HuH-7.5 (cell line): Measurements from ENCODE around the gene NES.

Experiments
- DNase-seq: peaks from one replicate; pipeline ENCODE4 v3.0.0; 2011; ENCODE audit warnings: low spot score

Gene NES

DNA sequence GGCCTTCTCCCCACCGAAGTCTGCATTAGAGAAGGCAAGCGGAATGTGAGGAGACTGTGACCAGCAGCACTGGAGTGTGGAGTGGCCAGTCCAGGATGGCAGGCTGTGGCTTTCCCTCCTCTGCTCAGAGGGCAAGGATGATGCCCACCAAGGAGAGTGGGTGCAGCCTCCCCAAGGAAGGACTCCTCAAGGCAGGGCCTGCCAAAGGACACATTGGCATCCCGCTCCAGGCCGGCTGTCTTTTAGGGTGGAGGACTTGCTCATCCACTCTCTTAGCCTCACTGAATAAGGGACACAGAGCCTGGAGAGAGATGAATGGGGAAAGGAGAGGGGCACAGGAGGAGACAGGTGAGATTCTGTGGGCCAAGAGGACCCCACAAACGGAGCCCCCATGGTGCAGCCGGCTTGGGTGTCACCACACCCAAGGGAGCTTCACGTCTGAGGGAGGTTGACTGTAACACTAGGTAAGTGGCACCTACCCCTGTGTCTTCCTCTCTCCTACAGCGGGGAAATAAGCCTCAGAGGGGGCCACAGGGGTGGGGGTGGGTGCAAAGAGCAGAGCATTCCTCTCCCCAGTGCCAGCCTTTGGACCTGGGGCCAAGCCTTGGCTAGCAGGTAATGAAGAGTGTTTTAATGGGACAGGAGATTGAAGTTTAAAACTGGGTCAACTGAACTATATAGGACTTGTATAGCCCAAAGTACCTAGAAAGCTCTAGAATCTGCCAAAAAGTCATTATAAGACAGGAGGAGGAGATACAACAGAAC is 4.2 kb upstream of the NES start:
- no peak for DNase-seq

DNA sequence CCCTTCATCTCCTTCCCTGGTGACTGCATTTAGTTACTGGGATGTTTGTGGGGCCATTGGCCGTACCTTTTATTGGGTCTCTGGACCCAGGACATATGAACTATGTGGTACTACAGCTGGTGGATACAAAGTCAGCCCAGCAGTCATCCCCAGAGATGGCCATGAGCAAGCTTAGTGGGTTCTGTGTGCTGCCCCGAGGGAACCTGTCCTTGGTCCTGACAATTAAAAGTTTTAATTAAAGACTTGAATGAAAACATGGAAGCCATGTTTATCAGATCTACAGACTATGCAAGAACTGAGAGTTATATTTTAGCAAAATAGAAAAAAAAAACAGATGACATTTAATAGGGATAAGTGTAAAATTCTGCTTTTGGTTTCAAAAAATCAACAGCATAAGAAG is 2.8 kb upstream of the NES start:
- no peak for DNase-seq

DNA sequence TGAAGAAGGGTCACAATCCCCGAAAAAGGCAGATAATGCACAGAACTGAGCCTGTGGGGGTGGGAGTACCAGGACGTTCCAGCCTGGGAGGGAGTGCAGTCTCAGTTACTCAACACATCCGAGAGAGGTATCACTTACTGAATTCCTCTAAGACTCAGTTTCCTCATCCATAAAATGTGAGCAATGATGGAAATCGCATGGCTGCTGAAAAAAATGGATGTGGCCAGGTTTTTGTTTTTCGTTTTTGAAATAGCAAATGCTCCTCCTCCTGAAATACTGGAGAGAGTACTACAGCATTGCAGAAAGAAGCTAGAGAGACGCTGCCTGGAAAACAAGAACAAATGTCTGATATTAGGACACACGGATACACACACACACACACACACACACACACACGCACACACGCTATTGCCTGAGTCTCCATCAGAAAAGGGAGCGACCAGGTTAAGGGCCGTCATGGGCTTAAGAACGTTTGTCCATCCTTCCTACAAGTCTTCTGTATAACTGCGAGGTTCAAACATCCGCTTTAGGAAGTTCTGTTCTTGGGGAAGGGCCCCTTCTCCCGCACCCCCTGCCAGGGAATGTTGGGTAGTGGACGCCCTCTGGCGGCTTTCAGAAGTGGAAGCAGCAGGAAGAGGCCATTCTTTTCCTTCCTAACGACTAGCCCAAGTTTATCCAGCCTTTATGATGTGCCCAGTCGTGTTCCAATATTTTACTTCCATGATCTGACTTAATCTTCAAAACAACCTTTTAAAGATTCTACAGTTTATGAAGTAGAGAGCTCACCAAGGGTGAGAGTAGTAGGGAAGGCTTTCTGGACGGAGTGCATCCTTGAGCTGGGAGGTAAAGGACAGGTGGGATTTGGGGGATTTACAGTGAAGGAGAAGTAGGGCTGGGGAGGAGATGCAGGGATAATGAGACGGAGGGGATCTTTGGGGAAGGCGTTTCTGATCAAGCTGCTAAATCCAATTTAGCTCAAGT is 699 bp upstream of the NES start:
- no peak for DNase-seq

DNA sequence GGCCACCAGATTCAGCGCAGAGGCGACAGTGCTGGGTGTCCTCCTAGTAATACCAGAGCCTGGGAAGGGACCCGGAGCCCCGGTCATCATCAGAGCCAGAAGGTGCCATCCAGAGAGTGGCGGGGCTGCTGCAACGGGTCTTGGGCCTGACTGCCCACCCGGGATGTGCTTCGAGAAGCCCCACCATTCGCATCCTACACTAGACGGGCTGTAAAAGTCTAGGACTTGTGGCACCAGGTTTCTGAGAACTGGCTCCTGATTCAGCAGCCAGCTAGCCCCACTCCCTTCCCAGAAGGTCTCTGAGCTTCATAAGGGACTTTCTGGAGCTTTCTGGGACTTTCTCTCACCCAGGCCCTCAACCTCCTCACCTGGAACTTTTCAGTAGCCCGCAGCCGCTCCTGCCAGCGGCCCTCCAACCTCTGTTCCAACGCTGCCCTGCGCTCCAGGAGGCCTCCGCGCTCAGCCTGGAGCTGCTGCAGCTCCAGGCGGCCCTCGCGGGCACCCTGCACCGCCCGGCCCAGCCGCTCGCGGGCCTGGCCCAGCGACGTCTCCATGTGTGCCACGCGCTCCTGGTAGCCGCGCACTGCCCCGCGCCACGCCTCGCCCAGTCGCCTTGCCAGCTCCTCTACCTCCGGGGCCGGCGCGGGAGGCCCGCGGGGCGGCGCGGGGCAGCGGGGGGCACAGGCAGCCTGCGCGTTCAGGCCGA is 940 bp downstream of the NES start:
- no peak for DNase-seq

DNA sequence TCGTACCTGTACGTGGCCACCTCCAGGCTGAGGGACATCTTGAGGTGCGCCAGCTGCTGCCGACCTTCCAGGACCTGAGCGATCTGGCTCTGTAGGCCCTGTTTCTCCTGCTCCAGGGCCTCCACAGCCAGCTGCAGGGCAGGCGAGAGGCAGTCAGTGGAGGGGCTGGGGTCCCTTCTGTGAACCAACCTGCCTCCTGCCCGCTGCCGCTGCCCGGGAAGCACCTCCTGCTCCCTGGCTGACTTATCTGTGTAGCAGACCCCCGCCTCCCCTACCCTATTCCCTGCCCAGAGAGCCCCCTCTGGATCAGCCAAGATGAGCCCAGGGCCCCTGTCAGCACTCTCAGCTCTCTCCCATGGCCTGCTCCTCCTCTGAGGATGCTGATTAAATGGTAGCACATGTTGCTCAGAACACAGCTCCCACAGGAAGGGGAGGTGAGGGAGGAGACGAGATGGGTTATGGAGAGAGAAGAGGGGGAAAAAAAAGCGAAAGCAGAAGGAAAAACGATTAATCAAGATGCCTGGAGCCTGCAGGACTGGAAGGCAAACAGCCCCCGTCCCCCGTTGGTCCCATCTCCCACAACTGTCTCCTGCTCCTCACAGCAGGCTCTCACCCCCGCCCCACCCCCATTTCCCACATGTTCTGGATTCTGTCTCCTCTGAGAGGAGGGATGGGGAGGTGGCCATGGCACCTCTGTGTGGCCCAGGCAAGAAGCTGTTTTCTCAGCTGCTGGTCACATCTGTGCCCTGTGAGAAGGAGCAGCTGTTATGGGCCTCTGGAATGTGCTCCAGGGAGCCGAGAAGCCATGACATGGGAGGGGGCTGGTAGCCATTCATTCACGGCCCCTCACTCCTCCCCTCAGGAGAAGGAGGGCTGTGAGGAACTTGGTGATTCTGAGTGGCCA is 1.7 kb downstream of the NES start:
- DNase-seq: no peak

DNA sequence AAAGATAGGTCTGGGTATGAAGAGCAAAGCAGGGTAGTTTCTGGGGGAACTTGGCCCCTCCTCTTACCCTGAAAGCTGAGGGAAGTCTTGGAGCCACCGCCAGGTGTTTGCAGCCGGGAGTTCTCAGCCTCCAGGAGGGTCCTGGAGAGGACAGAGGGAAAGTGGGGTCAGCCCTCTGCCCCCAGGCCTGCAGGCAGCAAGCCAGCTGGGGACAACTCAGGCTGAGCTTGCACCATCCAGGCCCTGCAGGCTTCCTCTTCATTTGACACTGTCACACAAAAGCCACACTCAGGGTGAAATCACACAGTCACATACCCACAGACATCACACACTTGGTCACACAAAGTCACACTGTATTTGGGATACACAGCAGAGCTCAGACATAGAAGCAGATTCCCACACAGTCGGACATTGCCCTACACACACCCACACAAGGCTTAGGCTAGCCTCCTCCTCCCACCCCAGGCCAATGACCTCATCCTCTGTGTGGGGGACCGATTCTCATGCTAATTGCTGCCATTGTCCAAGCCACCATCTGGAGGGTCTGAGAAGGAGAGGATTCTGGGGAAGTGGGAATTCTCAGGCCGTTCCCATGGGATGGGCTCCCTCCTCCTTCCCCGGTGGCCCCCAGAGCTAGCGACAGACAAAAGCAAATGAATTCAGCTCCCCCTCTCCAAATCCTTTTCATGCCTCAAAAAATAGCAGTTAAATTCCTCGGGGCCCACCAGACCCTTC is 3.7 kb downstream of the NES start:
- no peak for DNase-seq

DNA sequence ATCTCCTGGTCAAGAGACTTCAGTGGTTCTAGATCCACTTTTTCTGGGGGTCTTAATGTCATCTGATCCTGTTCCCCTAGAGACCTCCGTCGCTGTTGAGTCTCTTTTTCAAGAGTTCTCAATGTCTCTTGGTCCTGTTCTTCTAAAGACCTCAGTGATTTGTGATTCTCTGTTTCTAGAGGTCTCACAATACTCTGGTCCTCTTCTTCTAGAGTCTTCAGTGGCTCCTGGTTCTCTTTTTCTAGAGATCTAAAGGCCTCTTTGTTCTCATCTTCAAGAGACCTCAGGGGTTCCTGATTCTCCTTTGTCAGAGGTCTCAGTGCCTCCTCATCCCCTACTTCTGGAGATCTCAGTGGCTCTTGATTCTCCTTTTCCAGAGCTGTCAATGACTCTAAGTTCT is 5.4 kb downstream of the NES start:
- no peak for DNase-seq

DNA sequence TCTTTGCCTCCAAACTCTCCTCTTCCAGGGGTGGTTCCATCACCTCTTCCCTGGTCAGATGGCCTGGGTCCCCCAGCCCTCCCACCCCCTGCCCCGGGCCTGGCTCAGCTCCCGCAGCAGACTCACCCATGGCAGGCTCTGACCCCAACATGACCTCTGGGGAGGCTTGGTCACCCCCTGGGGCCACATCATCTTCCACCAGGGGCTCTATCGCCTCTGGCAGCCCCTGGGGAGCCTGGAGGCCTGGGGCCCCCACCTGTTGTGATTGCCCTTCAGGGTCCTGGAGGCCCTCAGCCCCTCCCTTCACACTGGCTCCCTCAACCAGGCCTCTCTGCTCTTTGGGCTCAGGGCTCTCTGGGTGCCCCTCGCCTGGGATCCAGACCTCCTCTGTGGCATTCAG is 6.4 kb downstream of the NES start:
- no peak for DNase-seq

DNA sequence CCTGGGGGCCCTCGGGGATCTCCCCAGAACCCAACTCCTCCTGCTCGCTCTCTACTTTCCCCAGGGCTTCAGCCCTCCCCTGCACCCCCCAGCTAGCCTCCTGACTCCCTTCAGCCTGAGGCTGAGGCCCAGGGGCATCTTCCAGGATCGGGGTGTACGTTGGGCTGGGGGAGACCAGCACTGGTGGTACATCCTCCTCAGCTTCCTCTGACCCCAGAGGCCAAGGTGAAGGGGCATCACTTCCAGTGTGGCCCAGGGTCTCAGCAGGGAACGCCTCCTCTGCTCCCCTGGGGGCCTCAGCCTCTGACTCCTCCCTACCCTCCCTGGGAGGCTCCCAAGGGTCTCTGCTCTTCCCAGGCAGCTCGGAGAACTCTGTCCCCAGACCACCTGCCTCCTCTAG is 6.8 kb downstream of the NES start:
- DNase-seq: no peak

DNA sequence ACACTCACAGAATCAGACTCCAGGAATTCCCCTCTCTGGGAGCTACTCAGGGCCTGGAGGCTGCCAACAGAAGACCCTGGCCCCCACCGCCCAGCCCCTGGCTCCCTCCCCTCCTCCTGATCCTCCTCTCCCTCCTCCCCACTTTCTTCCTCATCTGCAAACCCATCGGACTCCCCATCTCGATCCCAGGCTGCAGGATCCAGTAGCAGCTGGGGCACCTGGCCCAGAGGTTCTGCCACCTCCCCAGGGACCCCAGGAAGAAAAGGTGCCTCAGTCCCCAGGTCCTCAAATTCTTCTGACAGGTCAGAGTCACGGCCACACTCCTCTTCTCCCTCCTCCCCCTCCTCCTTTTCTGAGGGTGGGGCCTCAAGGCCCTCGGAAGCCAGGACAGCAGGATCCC is 7.4 kb downstream of the NES start:
- no peak for DNase-seq

DNA sequence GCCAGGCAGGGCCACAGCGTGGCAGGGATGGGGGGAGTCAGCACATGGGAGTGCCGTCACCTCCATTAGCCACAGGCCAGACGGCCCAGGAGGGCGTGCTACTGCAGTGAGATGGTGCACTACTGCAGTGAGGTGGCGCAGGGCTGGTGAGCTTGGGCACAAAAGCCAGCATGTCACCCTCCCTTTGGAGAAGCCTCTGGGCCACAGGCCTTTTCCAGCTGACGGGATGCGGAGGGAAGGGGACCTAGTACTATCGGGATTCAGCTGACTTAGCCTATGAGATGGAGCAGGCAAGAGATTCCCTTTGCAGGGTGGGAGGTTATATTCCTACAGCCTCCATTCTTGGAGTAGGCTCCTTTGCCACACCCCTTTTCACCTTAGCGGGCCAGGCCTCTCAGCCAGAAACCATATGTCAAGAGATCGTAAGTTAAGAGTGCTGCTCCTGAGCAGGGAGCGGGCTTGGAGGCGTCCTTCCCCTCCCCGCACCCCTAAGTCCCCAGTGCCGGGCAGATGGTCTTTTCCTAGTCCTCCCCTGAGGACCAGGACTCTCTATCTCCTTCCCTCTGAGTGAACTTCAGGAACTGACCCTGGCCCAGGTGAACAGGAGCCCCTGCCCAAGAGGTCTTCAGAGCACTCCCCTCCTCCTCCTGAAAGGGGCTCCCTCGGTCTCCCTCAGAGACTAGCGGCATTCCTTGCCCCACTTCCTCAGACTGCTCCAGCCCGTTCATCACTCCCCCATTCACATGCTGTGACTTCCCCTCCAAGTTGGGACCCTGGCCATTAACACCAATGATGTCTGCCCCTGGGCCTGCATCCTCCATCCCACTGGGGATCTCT is 8.2 kb downstream of the NES start:
- DNase-seq: no peak

DNA sequence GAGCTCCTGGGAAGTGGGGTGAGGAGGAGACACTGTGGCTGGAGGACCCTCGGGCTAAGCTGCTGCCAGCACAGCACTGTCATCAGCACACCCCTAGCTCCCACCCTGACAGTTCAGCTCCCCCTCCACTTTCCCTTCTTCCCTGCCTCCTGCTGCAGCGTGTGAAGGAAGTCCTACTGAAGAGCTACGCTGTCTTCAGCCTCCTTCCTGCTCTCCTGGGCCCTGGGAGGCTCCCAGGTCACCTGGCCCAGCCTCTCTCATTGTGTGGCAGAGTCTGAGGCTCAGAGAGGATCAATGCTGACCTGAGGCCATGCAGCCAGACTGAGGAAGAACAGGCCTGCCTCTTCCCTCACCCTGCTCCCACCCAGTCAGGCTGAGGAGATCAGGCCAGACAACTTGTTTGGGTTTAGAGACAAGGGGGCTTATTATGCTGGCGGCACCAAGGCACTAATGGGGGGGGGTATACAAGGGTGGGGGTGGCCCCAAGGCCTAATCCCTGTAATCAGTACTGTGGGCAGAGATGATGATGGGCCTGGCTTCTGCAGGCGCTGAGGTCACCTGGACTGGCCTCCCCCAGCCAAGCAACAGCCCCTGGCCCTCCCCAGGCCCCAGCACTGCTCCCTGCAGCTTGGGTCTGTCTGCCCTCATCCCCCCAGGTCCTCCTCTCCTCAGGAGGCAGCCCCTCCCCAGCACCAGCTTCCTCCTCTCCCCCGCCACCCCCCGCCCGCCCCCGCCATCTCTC is 9.1 kb downstream of the NES start:
- DNase-seq: no peak

DNA sequence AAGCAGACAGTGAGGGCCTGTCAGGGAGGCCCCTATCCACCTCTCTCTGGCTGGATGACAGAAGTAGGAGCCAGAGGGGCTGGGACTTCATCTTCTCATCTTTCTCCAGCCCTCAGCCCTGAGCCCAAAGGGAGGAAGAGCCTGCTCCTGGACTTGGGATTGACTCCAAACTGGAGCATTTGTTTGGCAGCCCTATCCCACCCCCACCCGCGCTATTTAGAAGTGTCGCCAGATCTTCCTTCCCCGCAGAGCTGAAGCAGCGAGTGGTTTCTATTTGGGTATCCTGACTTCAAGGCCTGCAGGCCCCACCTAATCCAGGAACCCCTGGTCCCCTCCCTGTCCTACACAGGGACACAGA is 9.6 kb downstream of the NES start:
- no peak for DNase-seq

DNA sequence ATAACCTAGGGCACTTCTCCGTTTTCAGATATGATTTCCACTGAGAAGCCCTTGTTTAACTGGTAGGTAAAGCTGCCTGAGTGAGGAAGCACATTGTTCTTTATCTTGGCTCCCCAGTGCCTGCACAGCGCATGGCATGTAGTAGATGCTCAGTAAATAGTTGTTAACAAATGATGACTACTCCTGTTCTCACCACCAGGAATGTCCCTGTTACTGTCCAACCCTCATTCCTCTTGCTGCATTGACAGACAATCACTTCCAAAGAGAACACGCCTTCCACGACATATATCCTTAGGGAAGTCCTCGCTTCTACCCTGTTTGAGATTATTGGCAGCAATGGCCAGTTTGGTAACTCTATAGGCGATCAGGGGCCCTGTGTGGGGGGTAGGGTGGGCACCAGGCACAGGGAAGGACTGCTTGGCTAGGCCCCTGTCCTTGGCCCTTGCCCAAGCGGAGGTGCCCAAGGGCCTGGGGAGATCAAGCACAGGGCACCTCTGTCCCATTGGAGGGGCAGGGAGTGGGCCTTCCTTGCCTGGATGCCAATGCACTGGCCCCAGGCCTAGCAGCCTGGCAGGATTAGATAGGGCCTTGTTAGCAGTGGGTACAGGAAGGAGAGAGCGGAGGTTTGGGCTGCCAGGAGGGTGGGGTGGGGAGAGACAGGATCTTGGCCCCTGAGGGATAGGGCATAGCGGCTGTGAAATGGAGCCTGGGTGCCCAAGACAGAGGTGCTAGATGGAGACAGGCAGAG is 10.2 kb downstream of the NES start:
- no peak for DNase-seq

DNA sequence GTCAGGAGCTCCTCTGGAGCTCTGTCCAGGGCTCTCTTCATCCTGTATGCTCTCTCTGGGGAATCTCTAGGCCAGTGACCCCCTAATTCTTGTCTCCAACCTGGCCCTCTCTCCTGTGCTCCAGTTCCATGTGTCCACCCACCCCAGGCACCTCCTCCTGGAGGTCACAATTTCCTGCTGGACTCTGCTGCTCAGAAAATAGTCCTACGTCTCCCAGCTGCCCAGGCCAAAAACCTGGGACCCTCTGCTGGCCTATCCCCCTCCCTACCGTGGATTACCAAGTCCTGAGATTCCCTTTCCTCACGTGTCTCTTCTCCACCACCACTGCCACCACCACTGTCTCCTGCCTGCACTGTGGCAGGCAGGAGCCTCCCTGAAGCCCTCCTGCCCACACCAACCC is 11.7 kb downstream of the NES start:
- no peak for DNase-seq

DNA sequence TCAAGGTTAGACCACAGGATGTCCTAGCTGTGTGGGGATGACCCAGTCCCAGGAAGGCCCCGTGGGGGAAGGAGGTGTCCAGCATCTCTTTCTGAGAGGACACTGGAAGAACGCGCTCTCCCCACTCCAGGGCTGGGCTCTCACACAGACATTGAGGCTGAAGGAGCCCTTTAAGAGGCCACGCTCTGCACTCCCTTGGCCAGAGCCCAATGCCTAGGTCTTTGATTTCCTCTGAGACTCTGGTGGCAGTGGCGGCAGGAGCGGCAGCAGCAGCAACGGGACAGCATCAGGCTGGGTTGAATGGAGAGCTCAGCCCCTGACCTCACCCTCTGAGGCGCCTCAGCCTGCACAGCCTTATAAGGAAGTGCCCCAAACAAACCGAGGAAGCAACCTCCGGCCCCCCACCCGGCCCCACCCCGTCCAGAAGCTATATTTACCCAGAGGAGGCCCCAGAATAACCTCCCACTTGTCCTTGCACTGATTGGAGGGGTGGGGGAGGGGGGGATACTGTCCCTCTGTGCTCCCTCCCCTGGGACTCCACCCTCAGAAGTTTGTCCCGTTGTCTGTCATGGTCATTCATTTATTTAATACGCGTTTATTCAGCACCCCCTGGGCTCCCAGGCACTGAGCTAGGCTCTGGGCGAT is 12.3 kb downstream of the NES start:
- no peak for DNase-seq

DNA sequence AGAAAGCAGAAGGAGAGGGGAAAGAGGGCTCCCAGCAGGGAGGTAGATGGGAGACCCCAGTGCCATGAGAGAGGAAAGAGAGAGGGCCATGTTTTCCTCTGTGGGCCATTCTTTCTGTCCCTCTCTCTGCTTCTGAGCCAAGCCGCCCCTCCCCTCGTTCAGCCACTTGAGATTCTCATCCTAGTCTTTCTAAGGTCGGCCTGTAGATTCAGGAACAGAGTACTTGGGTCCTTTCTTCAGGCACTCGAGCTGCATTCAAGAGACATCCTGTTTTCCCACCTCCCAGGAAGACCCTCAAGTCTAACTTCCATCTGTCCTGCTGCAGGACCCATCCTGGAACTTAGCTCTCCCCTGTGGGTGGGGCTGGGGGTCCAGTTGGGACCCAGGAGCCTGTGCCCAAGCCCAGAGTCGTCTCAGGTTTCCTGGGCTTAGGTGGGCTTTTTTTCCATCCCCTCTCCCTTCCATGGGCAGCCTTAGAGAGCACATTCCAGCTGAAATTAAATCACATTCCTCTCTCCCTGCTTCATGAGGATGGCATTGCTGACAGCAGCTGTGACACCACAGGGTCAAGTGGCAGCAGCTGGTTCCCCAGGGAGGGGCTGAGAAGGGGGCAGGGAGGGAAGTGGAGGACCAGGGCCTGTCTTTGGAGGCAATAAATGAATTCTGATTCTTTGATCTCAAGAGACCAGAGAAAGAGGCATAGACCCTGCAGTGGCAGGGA is 13.0 kb downstream of the NES start:
- no peak for DNase-seq
